NCI-H446 (cell line): Measurements from ENCODE around the gene CBFA2T2.
A peak's percentile ranks its signal among the peaks of the same experiment; 100 is the strongest.
"Not testable (repeated sequence)": the region's sequence is repeated elsewhere in the genome, so short reads cannot be mapped to it uniquely, and the experiment has no call there.

Experiments used
- DNase-seq, 2 experiments: peaks; one replicate each; lab custom pipeline; 2025; lab: John Stamatoyannopoulos, UW

The CBFA2T2 gene

GRCh38 chr20:33576432-33577125, 86.7 kb downstream of the CBFA2T2 start:
- peak; percentile 81 to 85 for DNase-seq

- DNase-seq = peak in 1 of 2 experiments; percentile 79
These were observed 88.6 kb downstream of the CBFA2T2 start for GRCh38 chr20:33578510-33578909.

- DNase-seq = no peak
These were observed 93.2 kb downstream of the CBFA2T2 start for GRCh38 chr20:33583143-33583542.

- DNase-seq = no peak
These were observed 95.1 kb downstream of the CBFA2T2 start for GRCh38 chr20:33584976-33585375.

GRCh38 chr20:33585413-33585812, 95.5 kb downstream of the CBFA2T2 start:
- no peak for DNase-seq

- DNase-seq = no peak
These were observed 99.2 kb downstream of the CBFA2T2 start for GRCh38 chr20:33589059-33589458.

- not testable (repeated sequence) for DNase-seq
These were observed 102.0 kb downstream of the CBFA2T2 start for GRCh38 chr20:33591901-33592300.

- no peak for DNase-seq
These were observed 104.8 kb downstream of the CBFA2T2 start for GRCh38 chr20:33594743-33595142.

GRCh38 chr20:33600414-33600813, 110.5 kb downstream of the CBFA2T2 start:
- DNase-seq = no peak

- DNase-seq = no peak
These were observed 111.1 kb downstream of the CBFA2T2 start for GRCh38 chr20:33600981-33601380.

- no peak for DNase-seq
These were observed 112.0 kb downstream of the CBFA2T2 start for GRCh38 chr20:33601861-33602260.

GRCh38 chr20:33602826-33603590, 113.1 kb downstream of the CBFA2T2 start:
- no peak for DNase-seq

GRCh38 chr20:33604084-33604990, 114.4 kb downstream of the CBFA2T2 start:
- peak; percentile 88 to 97 for DNase-seq

GRCh38 chr20:33604991-33605370, 115.1 kb downstream of the CBFA2T2 start:
- DNase-seq = no peak

GRCh38 chr20:33606118-33606771, 116.3 kb downstream of the CBFA2T2 start:
- no peak for DNase-seq

GRCh38 chr20:33609504-33609903, 119.6 kb downstream of the CBFA2T2 start:
- no peak for DNase-seq

GRCh38 chr20:33611106-33611505, 121.2 kb downstream of the CBFA2T2 start:
- no peak for DNase-seq

GRCh38 chr20:33612001-33612400, 122.1 kb downstream of the CBFA2T2 start:
- DNase-seq = no peak

GRCh38 chr20:33621717-33622400, 132.0 kb downstream of the CBFA2T2 start:
- DNase-seq = no peak

- no peak for DNase-seq
These were observed 132.9 kb downstream of the CBFA2T2 start for GRCh38 chr20:33622705-33623365.

- DNase-seq = no peak
These were observed 134.5 kb downstream of the CBFA2T2 start for GRCh38 chr20:33624399-33624798.
